GM12891 (cell line): ENCODE data around the gene MAPK1.

Source experiments
- POLR2A ChIP-seq: IDR thresholded peaks from 2 replicates; pipeline ENCODE4 v1.6.1; 2011; ENCODE audit warnings: low read depth, low read length, control low read depth
- POLR2AphosphoS5 ChIP-seq: IDR thresholded peaks from 2 replicates; pipeline ENCODE4 v1.6.1; 2011; ENCODE audit warnings: low read depth, low read length, control low read depth
- TAF1 ChIP-seq: IDR thresholded peaks from 2 replicates; pipeline ENCODE4 v1.6.1; 2011; ENCODE audit warnings: low read depth, low read length, control low read depth

DNA sequence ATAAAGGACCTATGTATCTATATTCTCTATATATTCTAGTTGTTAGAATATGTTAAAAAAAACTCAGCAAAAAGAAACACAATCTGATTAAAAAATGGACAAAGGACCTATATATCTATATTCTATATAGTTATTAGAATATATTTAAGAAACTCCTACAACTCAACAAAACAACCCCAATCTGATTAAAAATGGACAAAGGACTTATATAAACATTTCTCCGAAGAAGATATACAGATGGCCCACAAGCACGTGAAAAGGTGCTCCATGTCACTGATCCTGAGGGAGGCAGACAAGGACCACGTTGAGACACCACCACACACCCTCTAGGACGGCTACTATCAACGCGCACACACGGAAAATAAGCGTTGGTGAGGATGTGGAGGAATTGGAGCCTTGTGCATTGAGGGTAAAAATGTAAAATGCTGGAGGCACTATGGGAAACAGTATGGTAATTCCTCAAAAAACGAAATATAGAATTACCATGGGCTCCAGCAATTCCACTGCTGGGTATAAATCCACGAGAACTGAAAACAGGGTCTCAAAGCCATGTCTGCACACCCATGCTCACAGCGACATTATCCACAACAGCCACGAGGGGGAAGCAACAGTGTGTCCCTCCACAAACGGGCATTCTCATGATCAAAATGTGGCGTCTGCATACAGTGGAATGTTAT, 154.6 kb downstream of the MAPK1 start:
- no peak for TF ChIP-seq POLR2A
- no peak for TF ChIP-seq TAF1
- TF ChIP-seq POLR2AphosphoS5 = no peak
